DND-41 (cell line): ENCODE measurements around the gene RPL14.
"Not testable (repeated sequence)": the region's sequence is repeated elsewhere in the genome, so short reads cannot be mapped to it uniquely, and the experiment has no call there.

ENCODE experiments used
- CTCF ChIP-seq: IDR thresholded peaks from 2 replicates; pipeline ENCODE4 v1.5.1; 2012; ENCODE audit warnings: borderline replicate concordance, low read length, moderate library complexity, mild to moderate bottlenecking; ENCODE audit not compliant: poor library complexity, severe bottlenecking; ENCODE audit errors: extremely low read depth
- EZH2 ChIP-seq: IDR thresholded peaks from 3 replicates; pipeline ENCODE4 v1.6.1; 2012; ENCODE audit warnings: borderline replicate concordance, low read depth, mild to moderate bottlenecking, moderate library complexity, low read length, inconsistent platforms; ENCODE audit not compliant: severe bottlenecking

- TF ChIP-seq CTCF, EZH2: not testable (repeated sequence)
These were observed 5.7 kb downstream of the RPL14 start for GRCh38 chr3:40462838-40463237.
